GM12875 (cell line): ENCODE data around the gene FAM50B.

ENCODE experiments used
- H3K4me3 ChIP-seq: one replicate; pipeline ENCODE4 v1.5.1; 2011; ENCODE audit warnings: low read depth, low read length, control low read depth
- TF ChIP-seq, protein P1 (sequence below): IDR thresholded peaks from 2 replicates; pipeline ENCODE4 v1.5.1; 2011; ENCODE audit warnings: low read depth, mild to moderate bottlenecking, control low read depth, inconsistent platforms, low read length, moderate library complexity, borderline replicate concordance; ENCODE audit not compliant: insufficient read depth

Gene FAM50B

DNA sequence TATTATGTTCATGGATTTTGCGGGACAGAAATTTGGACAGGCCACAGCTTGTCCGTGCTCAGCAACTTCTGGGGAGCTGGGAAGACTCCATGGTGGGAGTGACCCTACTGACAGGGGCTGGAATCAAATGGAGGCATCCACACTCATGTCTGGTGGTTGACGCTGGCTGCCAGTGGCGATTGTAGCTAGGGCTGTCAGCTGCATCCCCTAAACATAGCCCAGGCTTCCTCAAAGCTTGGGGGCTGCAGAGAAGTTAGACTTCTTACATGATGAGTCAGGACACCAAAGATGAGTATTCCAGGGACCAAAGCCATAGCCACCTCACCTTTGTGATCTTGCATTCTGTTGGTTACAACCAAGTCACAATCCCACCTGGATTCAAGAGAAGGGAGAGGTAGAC lies 18.4 kb upstream of the FAM50B start:
- TF ChIP-seq, protein P1, sequence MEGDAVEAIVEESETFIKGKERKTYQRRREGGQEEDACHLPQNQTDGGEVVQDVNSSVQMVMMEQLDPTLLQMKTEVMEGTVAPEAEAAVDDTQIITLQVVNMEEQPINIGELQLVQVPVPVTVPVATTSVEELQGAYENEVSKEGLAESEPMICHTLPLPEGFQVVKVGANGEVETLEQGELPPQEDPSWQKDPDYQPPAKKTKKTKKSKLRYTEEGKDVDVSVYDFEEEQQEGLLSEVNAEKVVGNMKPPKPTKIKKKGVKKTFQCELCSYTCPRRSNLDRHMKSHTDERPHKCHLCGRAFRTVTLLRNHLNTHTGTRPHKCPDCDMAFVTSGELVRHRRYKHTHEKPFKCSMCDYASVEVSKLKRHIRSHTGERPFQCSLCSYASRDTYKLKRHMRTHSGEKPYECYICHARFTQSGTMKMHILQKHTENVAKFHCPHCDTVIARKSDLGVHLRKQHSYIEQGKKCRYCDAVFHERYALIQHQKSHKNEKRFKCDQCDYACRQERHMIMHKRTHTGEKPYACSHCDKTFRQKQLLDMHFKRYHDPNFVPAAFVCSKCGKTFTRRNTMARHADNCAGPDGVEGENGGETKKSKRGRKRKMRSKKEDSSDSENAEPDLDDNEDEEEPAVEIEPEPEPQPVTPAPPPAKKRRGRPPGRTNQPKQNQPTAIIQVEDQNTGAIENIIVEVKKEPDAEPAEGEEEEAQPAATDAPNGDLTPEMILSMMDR, result no peak

DNA sequence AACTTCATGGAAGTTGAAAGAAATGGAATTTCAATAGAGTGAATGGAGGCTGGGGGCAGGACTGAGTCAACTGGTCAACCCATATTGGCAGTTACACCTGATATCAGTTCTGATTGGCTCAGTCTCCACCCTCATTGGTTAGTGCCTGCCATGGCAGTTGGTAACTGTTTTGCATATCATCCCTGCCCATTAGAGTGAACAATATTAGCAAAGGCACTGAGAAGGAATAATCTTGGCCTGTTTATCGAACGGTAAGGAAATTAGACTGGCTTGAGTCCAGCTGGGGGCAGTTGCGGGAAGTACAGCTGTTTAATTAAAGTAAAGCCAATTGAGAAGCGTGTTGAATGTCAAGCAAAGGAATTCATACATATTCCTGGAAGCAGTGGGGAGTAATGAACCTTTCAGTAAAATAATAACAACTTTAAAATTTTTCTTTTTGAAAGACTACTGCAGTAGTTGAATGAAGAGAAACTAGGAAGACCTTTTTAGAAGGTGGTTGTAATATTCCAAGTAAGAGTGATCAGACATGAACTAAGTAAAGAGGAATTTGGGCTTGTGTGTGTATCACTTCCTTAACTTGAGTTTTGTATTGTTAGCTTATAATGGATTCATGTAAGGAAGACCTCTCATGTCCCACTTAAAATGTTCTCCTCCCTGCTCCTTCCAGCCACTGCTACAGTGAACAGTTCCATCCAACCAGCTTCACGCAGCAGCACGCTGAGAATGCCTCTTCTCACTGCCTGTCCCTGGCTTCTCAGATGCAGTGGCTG lies 17.2 kb upstream of the FAM50B start:
- TF ChIP-seq, protein P1, result no peak
- no peak overlapping the region for H3K4me3 ChIP-seq

More for the DNA sequence above, 18.4 kb upstream of the FAM50B start:
- H3K4me3 ChIP-seq, result no peak overlapping the region

DNA sequence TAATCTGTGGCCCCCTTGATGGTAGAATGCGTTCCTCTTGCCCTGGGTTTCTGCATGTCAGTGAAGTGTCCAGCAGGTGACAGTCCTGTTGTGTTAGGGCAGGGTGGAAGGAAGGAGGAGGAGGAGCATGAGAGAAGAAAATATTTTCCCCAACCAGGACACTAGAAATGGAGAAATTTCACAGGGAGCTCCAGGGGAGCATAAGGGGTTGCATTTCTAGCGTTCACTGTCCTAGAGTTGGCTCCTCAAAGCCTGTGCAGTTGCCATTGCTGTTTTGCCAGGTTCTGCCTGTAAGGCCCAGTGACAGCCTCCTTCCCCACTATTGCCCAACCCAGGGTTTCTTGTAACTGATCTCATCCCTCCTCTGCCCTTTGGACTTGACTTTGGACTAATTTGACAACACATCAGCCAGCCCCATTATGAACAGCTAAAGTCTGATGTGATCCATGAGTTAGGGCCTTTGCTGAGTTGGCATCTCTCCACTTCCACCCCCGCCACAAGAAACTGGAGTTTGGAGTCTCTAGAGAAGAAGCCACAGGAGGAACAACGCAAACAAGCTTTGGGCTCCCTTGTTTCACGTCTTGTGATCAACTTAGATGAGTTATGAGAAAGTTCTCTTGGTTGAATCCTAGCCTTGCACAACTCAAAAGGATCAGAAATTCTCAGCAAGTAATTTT lies 14.0 kb upstream of the FAM50B start:
- no peak overlapping the region for H3K4me3 ChIP-seq
- TF ChIP-seq, protein P1, result no peak

DNA sequence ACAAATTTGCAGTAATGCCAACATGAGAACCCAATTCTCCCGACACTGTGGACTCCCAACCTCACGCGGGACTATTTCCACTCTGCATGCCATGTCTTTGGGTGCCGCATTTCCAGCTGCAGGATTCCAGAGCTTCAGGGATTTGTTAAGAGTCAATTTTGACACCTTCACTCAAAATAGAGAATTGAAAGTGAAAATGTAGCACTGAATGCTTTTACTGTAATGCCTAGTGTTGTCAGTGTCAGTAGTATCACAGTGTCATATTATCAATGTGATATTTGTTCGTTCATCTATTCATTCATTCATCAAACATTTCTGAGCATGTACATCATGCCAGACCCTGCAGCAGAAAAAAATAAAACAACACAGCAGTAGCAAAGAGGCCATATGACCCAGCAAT lies 13.4 kb upstream of the FAM50B start:
- no peak overlapping the region for H3K4me3 ChIP-seq
- TF ChIP-seq, protein P1, result no peak

DNA sequence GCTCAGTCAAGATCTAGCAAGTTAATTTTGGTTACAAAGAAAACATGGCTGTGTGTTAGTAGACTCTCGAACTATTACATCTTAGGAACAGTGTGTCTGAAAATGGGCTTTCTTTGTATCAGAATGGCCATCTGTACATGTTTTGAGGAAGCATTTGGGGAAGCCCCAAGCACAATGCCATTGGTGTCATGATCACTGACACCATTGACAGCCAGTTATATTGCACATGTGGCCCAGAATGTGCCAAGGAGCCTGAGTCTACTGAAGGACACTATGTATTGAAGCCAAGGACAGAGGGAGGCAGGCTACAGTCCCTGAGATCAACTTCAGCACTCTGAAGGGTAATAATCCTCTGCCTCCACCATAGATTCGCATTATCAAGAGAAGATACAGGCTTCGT lies 12.6 kb upstream of the FAM50B start:
- TF ChIP-seq, protein P1, result no peak
- no peak overlapping the region for H3K4me3 ChIP-seq

DNA sequence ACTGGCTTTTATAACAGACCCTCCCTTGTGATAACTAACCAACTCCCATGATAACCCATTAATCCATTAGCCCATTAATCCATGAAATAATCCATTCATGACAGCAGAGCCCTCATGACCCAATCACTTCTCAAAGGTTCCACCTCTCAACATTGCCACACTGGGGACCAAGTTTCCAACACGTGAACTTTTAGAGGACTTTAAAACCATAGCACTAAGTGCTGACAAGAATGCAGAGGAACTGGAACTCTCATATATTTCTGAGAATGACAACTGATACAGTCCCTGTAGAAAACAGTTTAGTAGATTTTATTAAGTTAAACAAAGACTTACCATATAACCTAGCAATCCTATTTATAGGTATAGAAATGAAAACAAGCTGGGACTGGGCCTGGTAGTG lies 11.4 kb upstream of the FAM50B start:
- H3K4me3 ChIP-seq, result no peak overlapping the region
- TF ChIP-seq, protein P1, result no peak

DNA sequence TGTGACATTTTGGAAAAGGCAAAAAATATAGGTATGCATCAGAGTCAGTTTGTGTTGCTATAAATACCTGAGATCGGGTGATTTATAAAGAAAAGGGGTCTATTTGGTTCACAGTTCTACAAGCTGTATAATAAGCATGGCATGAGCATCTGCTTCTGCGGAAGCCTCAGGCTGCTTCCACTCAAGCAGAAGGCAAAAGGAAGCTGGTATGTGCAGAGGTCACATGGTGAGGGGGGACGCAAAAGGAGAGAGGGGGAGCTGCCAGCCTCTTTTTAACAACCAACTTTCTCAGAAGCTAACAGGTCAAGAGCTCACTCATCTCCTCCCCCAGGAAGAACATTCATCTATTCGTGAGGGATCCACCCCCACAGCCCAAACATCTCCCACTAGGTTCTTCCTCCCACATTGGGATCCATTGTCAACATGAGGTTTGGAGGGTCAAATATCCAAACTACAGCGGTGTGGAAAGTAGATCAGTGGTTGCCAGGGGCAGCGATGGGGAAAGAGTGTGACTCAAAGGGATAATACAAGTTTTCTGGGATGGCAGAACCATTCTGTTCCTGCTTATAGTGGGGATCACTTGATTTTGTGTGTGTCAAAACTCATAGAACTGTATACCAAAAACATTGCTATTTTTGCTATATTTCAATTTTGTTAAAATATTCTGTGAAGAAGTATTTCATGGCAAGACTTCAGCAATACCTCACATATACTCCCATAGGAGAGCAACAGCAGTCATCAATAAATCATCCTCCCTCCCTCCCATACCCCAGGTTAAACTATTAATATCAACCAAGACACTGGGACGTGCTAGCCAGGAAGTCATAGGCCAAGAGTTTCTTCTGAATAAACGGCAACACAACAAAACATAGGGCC lies 9.9 kb upstream of the FAM50B start:
- TF ChIP-seq, protein P1, result no peak
- no peak overlapping the region for H3K4me3 ChIP-seq
